ENCODE data around the gene TBCE.
"Not testable (repeated sequence)": the region's sequence is repeated elsewhere in the genome, so short reads cannot be mapped to it uniquely, and the experiment has no call there.

TBCE gene

DNA sequence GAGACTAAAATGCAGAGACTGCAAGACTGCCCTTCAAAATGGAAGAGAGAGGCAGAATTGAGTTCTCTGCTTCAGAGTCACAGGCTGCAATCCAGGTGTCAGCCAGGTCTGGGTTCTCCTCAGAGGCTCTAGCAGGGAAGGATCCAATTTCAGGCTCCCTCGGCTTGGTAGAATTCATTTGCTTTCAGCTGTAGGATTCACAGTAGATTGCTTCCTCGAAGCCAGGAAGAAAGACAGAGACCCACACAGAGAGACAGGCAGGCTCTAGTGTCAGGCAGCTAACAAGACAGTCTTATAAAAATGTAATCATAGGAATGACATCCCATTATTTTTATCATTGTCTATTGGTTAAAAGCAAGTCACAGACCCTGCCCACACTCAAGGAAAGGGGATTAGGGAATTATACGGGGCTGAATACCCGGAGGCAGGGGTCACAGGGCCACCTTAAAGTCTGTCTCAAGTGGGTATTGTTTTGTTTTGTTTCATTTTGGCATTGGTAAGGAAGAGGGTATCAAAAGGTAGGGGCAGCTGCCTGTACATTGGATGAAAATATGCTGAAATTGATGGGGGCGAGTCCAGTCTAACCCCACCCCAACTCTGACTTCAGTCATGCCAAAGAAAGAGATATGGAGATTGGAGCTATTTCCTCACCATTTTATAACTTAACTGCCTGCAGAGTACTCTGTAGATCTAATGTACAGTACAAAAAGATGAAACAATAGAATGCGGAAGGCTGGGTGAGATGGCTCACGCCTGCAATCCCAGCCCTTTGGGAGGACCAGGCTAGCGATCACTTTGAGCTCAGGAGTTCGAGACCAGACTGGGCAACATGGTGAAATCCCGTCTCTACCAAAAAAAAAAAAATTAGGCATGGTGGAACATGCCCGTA, 9.5 kb upstream of the TBCE start:
- Histone ChIP-seq H3K27me3 (ENCODE audit: control insufficient read depth, insufficient read depth, low read length) (no peaks in the 10 kb centered on the region), H3K27ac (ENCODE audit: low read length) (no peak overlapping the region), H3K9ac (ENCODE audit: low read length) (no peak overlapping the region), H3K4me1 (ENCODE audit: control insufficient read depth, low read depth, low read length) (peaks cover 6% of the 10 kb centered on the region), H3K9me3 (ENCODE audit: control insufficient read depth, low read depth, low read length) (no peaks in the 10 kb centered on the region), H3K36me3 (ENCODE audit: control insufficient read depth, low read depth, low read length) (no peaks in the 10 kb centered on the region), H3K4me3 (ENCODE audit: low read length) (no peak overlapping the region)

DNA sequence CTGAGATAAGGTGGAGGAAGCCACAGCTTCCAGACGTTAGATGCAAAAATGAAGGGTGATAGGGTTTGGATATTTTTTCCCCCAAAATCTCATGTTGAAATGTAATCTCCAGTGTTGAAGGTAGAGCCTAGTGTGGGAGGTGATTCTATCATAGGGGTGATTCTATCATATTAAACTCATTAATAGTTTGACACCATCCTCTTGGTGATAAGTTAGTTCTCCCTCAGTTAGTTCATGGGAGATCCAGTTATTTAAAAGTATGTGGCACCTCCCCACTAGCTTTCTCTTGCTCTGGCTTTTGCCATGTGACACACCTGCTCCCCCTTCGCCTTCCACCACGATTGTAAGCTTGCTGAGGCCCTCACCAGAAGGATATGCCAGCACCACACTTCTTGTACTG, 8.3 kb upstream of the TBCE start:
- Histone ChIP-seq H3K9me3 (ENCODE audit: control insufficient read depth, low read depth, low read length) (no peaks in the 10 kb centered on the region), H3K27ac (ENCODE audit: low read length) (no peak overlapping the region), H3K27me3 (ENCODE audit: control insufficient read depth, insufficient read depth, low read length) (no peaks in the 10 kb centered on the region), H3K36me3 (ENCODE audit: control insufficient read depth, low read depth, low read length) (no peaks in the 10 kb centered on the region), H3K4me3 (ENCODE audit: low read length) (no peak overlapping the region), H3K4me1 (ENCODE audit: control insufficient read depth, low read depth, low read length) (peaks cover 6% of the 10 kb centered on the region), H3K9ac (ENCODE audit: low read length) (no peak overlapping the region)

DNA sequence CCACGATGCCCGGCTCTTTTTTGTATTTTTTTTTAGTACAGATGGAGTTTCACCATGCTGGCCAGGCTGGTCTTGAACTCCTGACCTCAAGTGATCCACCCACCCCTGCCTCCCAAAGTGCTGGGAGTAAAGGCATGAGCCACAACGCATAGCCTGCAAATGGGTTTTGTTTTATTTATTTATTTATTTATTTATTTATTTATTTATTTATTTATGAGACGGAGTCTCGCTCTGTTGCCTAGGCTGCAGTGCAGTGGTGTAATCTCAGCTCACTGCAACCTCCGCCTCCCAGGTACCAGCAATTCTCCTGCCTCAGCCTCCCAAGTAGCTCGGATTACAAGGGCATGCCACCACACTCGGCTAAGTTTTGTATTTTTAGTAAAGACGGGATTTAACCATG, 3.0 kb upstream of the TBCE start:
- not testable (repeated sequence) for H3K27ac ChIP-seq (ENCODE audit: low read length); H3K36me3 ChIP-seq (ENCODE audit: control insufficient read depth, low read depth, low read length); H3K27me3 ChIP-seq (ENCODE audit: control insufficient read depth, insufficient read depth, low read length); H3K9ac ChIP-seq (ENCODE audit: low read length); H3K9me3 ChIP-seq (ENCODE audit: control insufficient read depth, low read depth, low read length); H3K4me1 ChIP-seq (ENCODE audit: control insufficient read depth, low read depth, low read length); H3K4me3 ChIP-seq (ENCODE audit: low read length)

DNA sequence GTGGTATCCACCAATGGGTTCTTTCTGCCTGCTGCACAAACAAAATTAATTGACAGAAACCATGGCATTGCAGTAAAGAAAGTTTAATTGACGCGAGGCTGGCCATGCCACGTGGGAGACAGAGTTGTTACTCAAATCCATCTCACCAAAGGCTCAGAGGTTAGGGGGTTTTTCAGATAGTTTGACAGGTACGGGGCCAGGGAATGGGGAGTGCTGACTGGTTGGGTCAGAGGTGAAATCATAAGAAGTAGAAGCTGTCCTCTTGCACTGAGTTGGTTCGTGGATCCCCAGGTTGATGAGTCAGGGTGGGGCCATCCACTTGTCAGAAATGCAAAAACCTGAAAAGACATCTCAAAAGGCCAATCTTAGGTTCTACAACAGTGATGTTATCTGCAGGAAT, 941 bp upstream of the TBCE start:
- no peaks in the 10 kb centered on the region for H3K27me3 ChIP-seq (ENCODE audit: control insufficient read depth, insufficient read depth, low read length)
- no peak overlapping the region for H3K9ac ChIP-seq (ENCODE audit: low read length)
- no peaks in the 10 kb centered on the region for H3K36me3 ChIP-seq (ENCODE audit: control insufficient read depth, low read depth, low read length)
- no peaks in the 10 kb centered on the region for H3K4me1 ChIP-seq (ENCODE audit: control insufficient read depth, low read depth, low read length)
- no peak overlapping the region for H3K27ac ChIP-seq (ENCODE audit: low read length)
- no peak overlapping the region for H3K4me3 ChIP-seq (ENCODE audit: low read length)
- no peaks in the 10 kb centered on the region for H3K9me3 ChIP-seq (ENCODE audit: control insufficient read depth, low read depth, low read length)

DNA sequence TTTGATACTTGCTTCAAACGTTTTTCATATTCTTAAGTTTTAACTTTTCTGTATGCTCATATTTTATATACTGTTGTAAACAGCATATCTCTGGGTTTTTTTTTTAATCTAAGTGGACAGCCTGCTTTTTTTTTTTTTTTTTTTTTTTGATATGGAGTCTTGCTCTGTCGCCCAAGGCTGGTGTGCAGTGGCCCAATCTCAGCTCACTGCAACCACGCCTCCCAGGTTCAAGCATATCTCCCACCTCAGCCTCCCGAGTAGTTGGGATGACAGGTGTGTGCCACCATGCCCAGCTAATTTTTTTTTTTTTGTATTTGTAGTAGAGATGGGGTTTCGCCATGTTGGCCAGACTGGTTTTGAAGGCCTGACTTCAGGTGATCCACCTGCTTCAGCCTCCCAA, 1.2 kb downstream of the TBCE start:
- no peak overlapping the region for H3K27ac ChIP-seq (ENCODE audit: low read length)
- no peaks in the 10 kb centered on the region for H3K27me3 ChIP-seq (ENCODE audit: control insufficient read depth, insufficient read depth, low read length)
- peak overlapping the region; percentile 69 for H3K4me3 ChIP-seq (ENCODE audit: low read length)
- no peaks in the 10 kb centered on the region for H3K4me1 ChIP-seq (ENCODE audit: control insufficient read depth, low read depth, low read length)
- no peaks in the 10 kb centered on the region for H3K9me3 ChIP-seq (ENCODE audit: control insufficient read depth, low read depth, low read length)
- no peak overlapping the region for H3K9ac ChIP-seq (ENCODE audit: low read length)
- H3K36me3 ChIP-seq (ENCODE audit: control insufficient read depth, low read depth, low read length), result no peaks in the 10 kb centered on the region

DNA sequence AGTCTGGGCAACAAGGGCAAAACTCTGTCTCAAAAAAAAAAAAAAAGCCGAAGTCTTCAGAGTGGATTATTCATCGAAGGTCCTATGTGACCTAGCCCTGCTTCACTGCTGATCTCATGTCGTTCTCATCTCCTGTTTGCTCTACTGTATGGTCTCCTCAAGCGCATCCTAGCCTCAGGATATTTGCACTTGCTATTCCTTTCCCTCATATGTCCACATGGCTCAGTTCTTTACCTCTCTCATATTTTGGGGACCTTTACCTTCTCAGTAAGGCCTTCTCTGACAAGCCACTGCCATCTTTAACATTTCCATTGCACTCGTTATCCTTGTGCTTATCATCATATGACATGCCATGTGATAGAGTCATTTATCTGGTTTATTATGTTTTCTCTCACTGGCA, 2.6 kb downstream of the TBCE start:
- Histone ChIP-seq H3K9me3 (ENCODE audit: control insufficient read depth, low read depth, low read length) (no peaks in the 10 kb centered on the region), H3K9ac (ENCODE audit: low read length) (no peak overlapping the region), H3K4me1 (ENCODE audit: control insufficient read depth, low read depth, low read length) (no peaks in the 10 kb centered on the region), H3K27me3 (ENCODE audit: control insufficient read depth, insufficient read depth, low read length) (no peaks in the 10 kb centered on the region), H3K27ac (ENCODE audit: low read length) (no peak overlapping the region), H3K36me3 (ENCODE audit: control insufficient read depth, low read depth, low read length) (no peaks in the 10 kb centered on the region), H3K4me3 (ENCODE audit: low read length) (no peak overlapping the region)

DNA sequence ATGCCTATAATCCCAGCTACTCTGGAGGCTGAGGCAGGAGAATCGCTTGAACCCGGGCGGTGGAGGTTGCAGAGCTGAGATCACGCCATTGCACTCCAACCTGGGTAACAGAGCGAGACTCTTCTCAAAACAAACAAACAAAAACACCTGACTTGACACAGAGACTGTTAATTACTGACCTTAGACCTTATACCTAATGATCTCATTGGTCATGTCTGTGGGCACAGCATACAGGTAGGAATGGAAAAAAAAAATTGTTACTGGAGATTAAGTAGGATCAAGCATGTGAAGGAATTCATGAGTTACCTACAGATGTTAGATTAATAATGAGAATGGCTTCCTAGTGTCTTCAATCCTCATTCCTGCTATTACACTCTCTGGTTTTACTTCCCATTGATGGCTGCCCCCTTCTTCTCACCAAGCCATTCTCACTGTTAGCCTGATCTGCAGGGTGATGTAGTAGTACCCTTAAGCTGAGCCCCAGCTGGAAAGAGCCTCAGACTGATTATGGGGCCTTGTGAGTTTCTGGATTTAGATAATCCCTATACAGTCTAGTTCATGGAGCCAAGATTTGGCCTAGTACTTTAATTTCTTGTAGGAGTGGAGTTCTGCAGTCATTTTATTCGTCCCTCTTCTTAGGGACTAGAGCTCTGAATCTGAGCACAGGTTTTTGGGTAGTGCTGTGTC, 8.8 kb downstream of the TBCE start:
- H3K36me3 ChIP-seq (ENCODE audit: control insufficient read depth, low read depth, low read length), result peaks cover 6% of the 10 kb centered on the region
- H3K4me1 ChIP-seq (ENCODE audit: control insufficient read depth, low read depth, low read length), result no peaks in the 10 kb centered on the region
- no peak overlapping the region for H3K9ac ChIP-seq (ENCODE audit: low read length)
- no peak overlapping the region for H3K27ac ChIP-seq (ENCODE audit: low read length)
- H3K9me3 ChIP-seq (ENCODE audit: control insufficient read depth, low read depth, low read length), result no peaks in the 10 kb centered on the region
- no peak overlapping the region for H3K4me3 ChIP-seq (ENCODE audit: low read length)
- H3K27me3 ChIP-seq (ENCODE audit: control insufficient read depth, insufficient read depth, low read length), result no peaks in the 10 kb centered on the region

DNA sequence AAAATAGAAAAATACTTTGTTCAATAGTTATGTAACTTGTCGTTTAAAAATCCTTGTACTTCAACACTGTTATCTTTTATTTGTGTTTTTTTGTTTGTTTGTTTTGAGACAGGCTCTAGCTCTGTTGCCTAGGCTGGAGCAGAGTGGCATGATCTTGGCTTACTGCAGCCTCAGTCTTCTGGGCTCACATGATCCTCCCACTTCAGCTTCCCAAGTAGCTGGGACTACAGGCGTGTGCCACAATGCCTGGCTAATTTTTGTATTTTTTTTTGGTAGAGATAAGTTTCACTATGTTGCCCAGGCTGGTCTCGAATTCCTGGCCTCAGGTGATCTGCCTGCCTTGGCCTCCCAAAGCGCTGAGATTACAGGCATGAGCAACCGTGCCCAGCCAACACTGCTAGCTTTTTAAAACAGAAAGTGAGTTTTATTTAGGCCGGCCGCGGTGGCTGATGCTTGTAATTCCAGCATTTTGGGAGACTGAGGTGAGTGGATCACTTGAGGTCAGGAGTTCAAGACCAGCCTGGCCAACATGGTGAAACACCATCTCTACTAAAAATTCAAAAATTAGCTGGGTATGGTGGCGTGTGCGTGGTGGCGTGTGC, 11.0 kb downstream of the TBCE start:
- not testable (repeated sequence) for H3K9ac ChIP-seq (ENCODE audit: low read length); H3K36me3 ChIP-seq (ENCODE audit: control insufficient read depth, low read depth, low read length); H3K9me3 ChIP-seq (ENCODE audit: control insufficient read depth, low read depth, low read length); H3K27ac ChIP-seq (ENCODE audit: low read length); H3K4me3 ChIP-seq (ENCODE audit: low read length); H3K27me3 ChIP-seq (ENCODE audit: control insufficient read depth, insufficient read depth, low read length); H3K4me1 ChIP-seq (ENCODE audit: control insufficient read depth, low read depth, low read length)

DNA sequence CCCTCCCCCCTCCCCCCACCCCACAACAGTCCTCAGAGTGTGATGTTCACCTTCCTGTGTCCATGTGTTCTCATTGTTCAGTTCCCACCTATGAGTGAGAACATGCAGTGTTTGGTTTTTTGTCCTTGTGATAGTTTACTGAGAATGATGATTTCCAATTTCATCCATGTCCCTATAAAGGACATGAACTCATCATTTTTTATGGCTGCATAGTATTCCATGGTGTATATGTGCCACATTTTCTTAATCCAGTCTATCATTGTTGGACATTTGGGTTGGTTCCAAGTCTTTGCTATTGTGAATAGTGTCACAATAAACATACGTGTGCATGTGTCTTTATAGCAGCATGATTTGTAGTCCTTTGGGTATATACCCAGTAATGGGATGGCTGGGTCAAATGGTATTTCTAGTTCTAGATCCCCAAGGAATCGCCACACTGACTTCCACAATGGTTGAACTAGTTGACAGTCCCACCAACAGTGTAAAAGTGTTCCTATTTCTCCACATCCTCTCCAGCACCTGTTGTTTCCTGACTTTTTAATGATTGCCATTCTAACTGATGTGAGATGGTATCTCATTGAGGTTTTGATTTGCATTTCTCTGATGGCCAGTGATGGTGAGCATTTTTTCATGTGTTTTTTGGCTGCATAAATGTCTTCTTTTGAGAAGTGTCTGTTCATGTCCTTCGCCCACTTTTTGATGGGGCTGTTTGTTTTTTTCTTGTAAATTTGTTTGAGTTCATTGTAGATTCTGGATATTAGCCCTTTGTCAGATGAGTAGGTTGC, 14.9 kb downstream of the TBCE start:
- H3K4me1 ChIP-seq (ENCODE audit: control insufficient read depth, low read depth, low read length); H3K27ac ChIP-seq (ENCODE audit: low read length); H3K4me3 ChIP-seq (ENCODE audit: low read length); H3K27me3 ChIP-seq (ENCODE audit: control insufficient read depth, insufficient read depth, low read length); H3K36me3 ChIP-seq (ENCODE audit: control insufficient read depth, low read depth, low read length); H3K9me3 ChIP-seq (ENCODE audit: control insufficient read depth, low read depth, low read length); H3K9ac ChIP-seq (ENCODE audit: low read length): not testable (repeated sequence)

DNA sequence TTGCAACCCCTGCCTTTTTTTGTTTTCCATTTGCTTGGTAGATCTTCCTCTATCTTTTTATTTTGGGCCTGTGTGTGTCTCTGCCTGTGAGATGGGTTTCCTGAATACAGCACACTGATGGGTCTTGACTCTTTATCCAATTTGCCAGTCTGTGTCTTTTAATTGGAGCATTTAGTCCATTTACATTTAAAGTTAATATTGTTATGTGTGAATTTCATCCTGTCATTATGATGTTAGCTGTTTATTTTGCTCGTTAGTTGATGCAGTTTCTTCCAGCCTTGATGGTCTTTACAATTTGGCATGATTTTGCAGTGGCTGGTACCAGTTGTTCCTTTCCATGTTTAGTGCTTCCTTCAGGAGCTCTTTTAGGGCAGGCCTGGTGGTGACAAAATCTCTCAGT, 18.4 kb downstream of the TBCE start:
- H3K9ac ChIP-seq (ENCODE audit: low read length); H3K27ac ChIP-seq (ENCODE audit: low read length); H3K4me3 ChIP-seq (ENCODE audit: low read length); H3K27me3 ChIP-seq (ENCODE audit: control insufficient read depth, insufficient read depth, low read length); H3K36me3 ChIP-seq (ENCODE audit: control insufficient read depth, low read depth, low read length); H3K4me1 ChIP-seq (ENCODE audit: control insufficient read depth, low read depth, low read length); H3K9me3 ChIP-seq (ENCODE audit: control insufficient read depth, low read depth, low read length): not testable (repeated sequence)

DNA sequence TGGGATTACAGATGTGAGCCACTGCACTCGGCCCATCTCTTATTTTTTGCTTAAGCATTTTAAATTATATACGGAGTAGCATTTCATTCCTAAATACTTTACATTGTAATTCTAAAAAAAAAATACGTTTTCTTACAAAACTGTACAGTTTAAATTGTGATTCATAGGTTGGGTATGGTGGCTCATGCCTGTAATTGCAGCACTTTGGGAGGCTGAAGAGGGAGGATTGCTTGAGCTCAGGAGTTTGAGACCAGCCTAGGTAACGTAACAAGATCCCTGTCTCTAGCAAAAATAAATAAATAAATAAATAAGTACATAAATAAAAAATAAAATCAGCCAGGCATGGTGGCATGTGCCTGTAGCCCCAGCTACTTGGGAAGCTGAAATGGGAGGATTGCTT, 24.6 kb downstream of the TBCE start:
- H3K4me1 ChIP-seq (ENCODE audit: control insufficient read depth, low read depth, low read length), result no peaks in the 10 kb centered on the region
- no peak overlapping the region for H3K9ac ChIP-seq (ENCODE audit: low read length)
- no peak overlapping the region for H3K27ac ChIP-seq (ENCODE audit: low read length)
- no peak overlapping the region for H3K4me3 ChIP-seq (ENCODE audit: low read length)
- peaks cover 4% of the 10 kb centered on the region for H3K9me3 ChIP-seq (ENCODE audit: control insufficient read depth, low read depth, low read length)
- H3K27me3 ChIP-seq (ENCODE audit: control insufficient read depth, insufficient read depth, low read length), result no peaks in the 10 kb centered on the region
- no peaks in the 10 kb centered on the region for H3K36me3 ChIP-seq (ENCODE audit: control insufficient read depth, low read depth, low read length)

Measured in iPS-18a (cell line).